Activated CD4-positive, alpha-beta T cell treated with anti-CD3 and anti-CD28 coated beads for 1 hour (primary cell): Measurements from ENCODE around the gene HRC.
"Not testable (repeated sequence)": the region's sequence is repeated elsewhere in the genome, so short reads cannot be mapped to it uniquely, and the experiment has no call there.

ENCODE experiments used
- DNase-seq: peaks from one replicate; pipeline ENCODE4 v3.0.0-alpha.2; 2020

HRC gene

GRCh38 chr19:49133621-49134454, 21.4 kb downstream of the HRC start:
- no peak for DNase-seq

- DNase-seq = no peak
These were observed 22.1 kb downstream of the HRC start for GRCh38 chr19:49132974-49133609.

- DNase-seq = no peak
These were observed 24.9 kb downstream of the HRC start for GRCh38 chr19:49130325-49130724.

GRCh38 chr19:49129238-49129583, 26.0 kb downstream of the HRC start:
- DNase-seq = no peak

- no peak for DNase-seq
These were observed 26.5 kb downstream of the HRC start for GRCh38 chr19:49128545-49129237.

- peak; percentile 89 for DNase-seq
These were observed 27.3 kb downstream of the HRC start for GRCh38 chr19:49127674-49128544.

- not testable (repeated sequence) for DNase-seq
These were observed 28.0 kb downstream of the HRC start for GRCh38 chr19:49127225-49127624.

- no peak for DNase-seq
These were observed 28.6 kb downstream of the HRC start for GRCh38 chr19:49126575-49126974.

- no peak for DNase-seq
These were observed 30.0 kb downstream of the HRC start for GRCh38 chr19:49125025-49125731.

- not testable (repeated sequence) for DNase-seq
These were observed 31.9 kb downstream of the HRC start for GRCh38 chr19:49123285-49123684.

- DNase-seq = not testable (repeated sequence)
These were observed 33.4 kb downstream of the HRC start for GRCh38 chr19:49121841-49122240.

GRCh38 chr19:49120868-49121267, 34.3 kb downstream of the HRC start:
- no peak for DNase-seq

- no peak for DNase-seq
These were observed 34.9 kb downstream of the HRC start for GRCh38 chr19:49120325-49120683.

- DNase-seq = no peak
These were observed 35.5 kb downstream of the HRC start, which contains the start of gene PPFIA3 for GRCh38 chr19:49119411-49120324. PPFIA3 (plus strand) TSS chr19:49119544; CDS start chr19:49127874, 8,330 bp downstream.

- peak; percentile 95 for DNase-seq
These were observed 36.4 kb downstream of the HRC start, which contains the start of gene C19orf73 for GRCh38 chr19:49118565-49119410. C19orf73 (minus strand) TSS chr19:49119143; CDS start chr19:49119022, 121 bp downstream.

GRCh38 chr19:49117677-49118564, 37.3 kb downstream of the HRC start:
- DNase-seq = no peak

- no peak for DNase-seq
These were observed 38.7 kb downstream of the HRC start for GRCh38 chr19:49116544-49116943.

- DNase-seq = peak; percentile 28
These were observed 40.4 kb downstream of the HRC start for GRCh38 chr19:49114630-49115363.
